Measurements from ENCODE around the gene GJA3. TPM values are rescaled to one million over a fixed set of nuclear protein-coding genes. Genes with fewer than 3 reads are reported as not detected.
"Not testable (repeated sequence)": the region's sequence is repeated elsewhere in the genome, so short reads cannot be mapped to it uniquely, and the experiment has no call there.

Gene GJA3
- polyA plus RNA-seq, 3 donors from 2014 or later, result not detected

DNA sequence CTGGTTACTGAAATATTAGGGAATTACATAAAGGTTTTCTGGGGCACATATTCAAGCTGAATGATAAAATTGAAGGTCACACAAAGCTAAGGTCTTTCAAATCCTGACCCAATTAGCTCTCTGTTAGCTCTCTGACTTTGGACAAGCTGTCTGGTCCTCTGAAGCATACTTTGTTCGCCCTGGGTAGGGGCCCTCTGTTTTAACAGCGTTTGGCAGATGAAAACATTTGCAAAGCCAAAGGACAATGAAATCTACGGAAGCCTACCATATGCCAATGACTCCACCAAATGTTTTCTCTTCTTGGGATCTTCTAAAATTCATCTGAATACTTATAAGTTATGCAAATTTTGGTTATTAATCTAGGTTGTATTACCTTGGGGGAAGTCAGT is 14.5 kb upstream of the GJA3 start:
- Mint-ChIP-seq H3K9me3 (no peaks in the 10 kb centered on the region), H3K4me1 (no peaks in the 10 kb centered on the region), H3K27me3 (ENCODE audit: low read depth in 3 of 3) (peaks cover 7 to 24% (median 16%) of the 10 kb centered on the region in 3 donors), H3K27ac (no peak overlapping the region), H3K36me3 (no peaks in the 10 kb centered on the region), H3K4me3 (no peak overlapping the region)
- DNase-seq, result no peak

DNA sequence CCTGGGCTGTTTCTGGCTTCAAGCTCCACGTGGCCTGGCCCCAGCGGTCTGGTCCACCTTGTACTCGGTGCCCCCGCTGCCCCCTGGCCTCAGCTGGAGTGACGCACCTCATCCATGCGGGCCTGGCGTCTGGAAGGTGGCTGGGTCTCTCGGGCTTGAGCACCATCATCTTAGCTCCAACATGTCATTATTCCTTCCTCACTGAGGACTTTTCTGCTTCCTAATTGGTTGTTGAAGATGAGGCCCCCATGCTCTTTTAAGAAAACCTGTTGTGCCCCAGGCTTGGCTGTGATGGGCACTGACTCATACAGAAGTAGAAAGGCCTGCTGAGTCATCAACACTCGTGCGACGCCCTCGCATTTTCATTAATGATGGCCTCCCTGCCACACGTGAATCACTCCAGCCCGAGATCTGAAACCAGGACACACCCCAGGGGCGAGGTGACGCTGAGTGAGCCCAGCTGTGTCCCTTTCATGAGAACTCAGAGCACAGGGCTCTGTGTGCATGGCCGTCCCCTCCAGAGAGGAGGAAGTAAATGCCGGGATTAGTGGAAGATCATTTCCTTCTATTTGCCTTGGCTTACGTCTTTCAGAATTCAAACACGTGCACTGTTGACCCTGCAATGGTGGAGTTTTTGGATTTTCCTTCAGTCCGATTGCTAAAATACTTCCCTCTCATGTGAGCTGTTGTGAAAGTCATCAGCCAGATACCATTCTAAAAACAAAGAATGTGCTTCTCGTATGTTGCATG is 14.0 kb upstream of the GJA3 start:
- Mint-ChIP-seq H3K4me1 (no peaks in the 10 kb centered on the region), H3K27me3 (ENCODE audit: low read depth in 3 of 3) (peaks cover 7 to 24% (median 17%) of the 10 kb centered on the region in 3 donors), H3K27ac (no peak overlapping the region), H3K4me3 (no peak overlapping the region), H3K9me3 (no peaks in the 10 kb centered on the region), H3K36me3 (no peaks in the 10 kb centered on the region)
- DNase-seq, result no peak

DNA sequence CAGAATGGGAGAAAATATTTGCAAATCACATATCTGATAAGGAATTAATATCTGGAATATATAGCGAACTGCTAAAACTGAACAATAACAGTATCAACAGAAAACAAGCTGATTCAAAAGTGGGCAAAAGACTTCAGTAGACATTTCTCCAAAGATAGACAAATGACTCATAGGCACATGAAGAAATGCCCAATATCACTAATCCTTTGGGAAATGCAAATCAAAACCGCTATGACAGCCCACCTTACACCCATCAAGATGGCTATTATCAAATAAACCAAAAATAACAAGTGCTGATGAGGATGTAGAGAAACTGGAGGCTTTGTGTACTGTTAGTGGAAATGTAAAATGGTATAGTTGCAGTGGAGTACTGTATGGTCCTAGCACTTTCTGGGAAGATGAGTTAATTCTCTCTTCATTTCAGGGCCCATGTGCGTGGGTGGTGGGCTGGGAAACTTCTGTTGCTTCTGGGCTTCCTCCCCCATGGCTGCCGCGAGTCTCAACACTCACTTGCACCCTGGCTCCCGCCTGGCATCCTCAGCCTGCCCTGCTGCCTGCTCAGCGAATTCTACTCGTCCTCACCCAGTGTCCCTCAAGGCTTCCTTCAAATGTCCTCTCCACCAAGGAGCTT is 12.4 kb upstream of the GJA3 start:
- no peaks in the 10 kb centered on the region for H3K9me3 Mint-ChIP-seq
- H3K36me3 Mint-ChIP-seq, result no peaks in the 10 kb centered on the region
- no peak for DNase-seq
- peaks cover 4 to 22% (median 12%) of the 10 kb centered on the region in 3 donors for H3K27me3 Mint-ChIP-seq (ENCODE audit: low read depth in 3 of 3)
- no peak overlapping the region for H3K4me3 Mint-ChIP-seq
- no peaks in the 10 kb centered on the region for H3K4me1 Mint-ChIP-seq
- no peak overlapping the region for H3K27ac Mint-ChIP-seq

DNA sequence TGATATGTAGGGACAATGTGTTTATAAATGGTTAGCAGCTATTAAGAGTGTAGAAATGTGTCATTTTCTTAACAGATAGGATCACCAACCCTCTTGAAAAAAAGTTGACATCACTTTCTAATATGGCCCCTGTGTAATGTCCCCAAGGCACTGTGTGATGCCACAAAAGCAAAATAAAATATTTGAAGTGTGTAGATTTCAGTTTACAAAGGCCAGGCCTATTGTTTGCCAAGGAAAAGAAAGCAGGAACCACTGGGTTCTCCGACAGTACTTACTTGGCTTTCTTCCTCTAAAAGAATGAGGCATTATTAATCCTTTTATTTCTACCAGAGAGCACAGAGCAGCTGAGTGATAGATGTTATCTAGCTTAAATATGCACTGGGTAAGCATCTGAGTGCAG is 10.5 kb upstream of the GJA3 start:
- no peak for DNase-seq
- Mint-ChIP-seq H3K9me3 (no peaks in the 10 kb centered on the region), H3K27me3 (ENCODE audit: low read depth in 3 of 3) (peaks cover 7 to 25% (median 11%) of the 10 kb centered on the region in 3 donors), H3K36me3 (no peaks in the 10 kb centered on the region), H3K4me3 (no peak overlapping the region), H3K27ac (no peak overlapping the region), H3K4me1 (no peaks in the 10 kb centered on the region)

DNA sequence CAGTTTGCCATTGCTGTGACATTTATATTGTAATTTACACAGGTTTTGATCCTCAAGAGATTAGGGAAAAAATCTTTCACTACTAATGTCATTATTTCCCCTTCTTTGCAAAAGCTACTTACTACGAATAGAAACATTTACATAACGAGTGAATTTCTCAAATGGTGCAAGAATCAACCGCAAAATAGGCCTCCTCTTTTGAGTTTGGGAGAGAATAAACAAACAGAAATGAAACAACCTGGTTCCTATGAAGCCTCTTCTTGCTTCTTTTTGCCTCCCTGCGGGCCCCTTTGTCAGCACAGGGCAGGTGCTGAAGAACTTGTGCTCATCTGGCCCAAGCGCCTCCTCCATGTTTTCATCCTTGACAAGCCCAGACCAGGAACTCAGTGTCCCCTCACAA is 10.1 kb upstream of the GJA3 start:
- Mint-ChIP-seq H3K4me1 (no peaks in the 10 kb centered on the region), H3K27me3 (ENCODE audit: low read depth in 3 of 3) (peaks cover 7 to 28% (median 10%) of the 10 kb centered on the region in 3 donors), H3K36me3 (no peaks in the 10 kb centered on the region), H3K27ac (no peak overlapping the region), H3K4me3 (no peak overlapping the region), H3K9me3 (no peaks in the 10 kb centered on the region)
- DNase-seq, result no peak

DNA sequence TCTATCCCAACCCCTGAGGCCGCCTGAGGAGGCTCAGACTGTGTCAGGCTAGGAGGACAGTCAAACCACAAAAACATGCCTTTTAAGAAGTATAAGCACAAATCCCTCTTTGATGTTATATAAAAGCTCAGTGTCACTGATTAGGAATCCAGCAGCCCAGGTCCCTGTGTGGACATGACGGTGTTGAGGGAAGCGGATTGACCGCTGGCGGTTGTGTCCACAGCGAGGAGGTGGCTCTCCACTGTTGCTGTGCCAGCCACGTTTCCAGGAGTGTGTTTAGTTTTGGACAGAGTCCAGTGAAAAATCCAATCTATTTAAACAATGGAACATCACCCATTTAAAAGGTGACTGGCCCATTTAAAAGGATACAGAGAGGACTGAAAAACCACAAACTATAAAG is 7.5 kb upstream of the GJA3 start:
- DNase-seq, result no peak
- Mint-ChIP-seq H3K4me1 (no peaks in the 10 kb centered on the region), H3K9me3 (no peaks in the 10 kb centered on the region), H3K27ac (no peak overlapping the region), H3K27me3 (ENCODE audit: low read depth in 3 of 3) (peaks cover 3 to 21% (median 7%) of the 10 kb centered on the region in 3 donors), H3K36me3 (no peaks in the 10 kb centered on the region), H3K4me3 (no peak overlapping the region)

DNA sequence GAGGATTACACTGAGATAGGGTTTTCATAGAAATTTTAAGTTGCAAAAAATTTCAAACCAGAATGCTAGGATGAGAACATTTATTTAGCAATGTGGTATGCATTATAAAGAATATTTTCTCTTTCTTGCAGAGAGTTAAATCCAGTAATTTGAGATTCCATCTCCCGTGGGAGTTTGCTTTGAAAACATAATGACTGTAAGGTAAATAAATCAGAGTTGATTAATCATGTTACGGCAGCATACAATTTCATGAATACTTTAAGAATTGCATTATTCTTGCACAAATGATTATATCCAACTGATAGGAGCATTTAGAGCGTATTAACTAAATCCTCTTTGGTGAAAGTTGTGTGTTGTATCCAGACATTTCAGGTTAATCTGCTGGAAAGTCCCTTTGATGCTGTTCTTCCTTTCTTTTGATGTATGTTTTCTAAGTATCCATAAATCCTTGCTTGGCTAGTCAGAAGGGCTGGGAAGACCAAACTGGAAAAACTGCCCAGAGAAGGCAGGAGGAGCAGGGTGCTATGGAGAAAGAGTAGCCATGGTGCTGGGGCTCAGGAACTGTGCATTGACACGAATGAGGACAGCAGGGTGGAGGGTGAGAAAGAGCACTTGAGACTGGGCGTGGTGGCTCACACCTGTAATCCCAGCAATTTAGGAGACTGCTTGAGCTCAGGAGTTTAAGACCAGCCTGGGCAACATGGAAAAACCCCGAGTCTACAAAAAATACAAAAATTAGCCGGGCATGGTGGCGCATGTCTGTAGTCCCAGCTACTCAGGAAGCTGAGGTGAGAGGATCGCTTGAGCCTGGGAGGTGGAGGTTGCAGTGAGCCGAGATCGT is 4.8 kb upstream of the GJA3 start:
- Mint-ChIP-seq H3K36me3 (no peaks in the 10 kb centered on the region), H3K4me3 (no peak overlapping the region), H3K4me1 (peaks cover 0 to 6% of the 10 kb centered on the region in 2 donors), H3K9me3 (no peaks in the 10 kb centered on the region), H3K27ac (no peak overlapping the region), H3K27me3 (ENCODE audit: low read depth in 3 of 3) (peaks cover 5 to 24% (median 9%) of the 10 kb centered on the region in 3 donors)
- DNase-seq, result no peak

DNA sequence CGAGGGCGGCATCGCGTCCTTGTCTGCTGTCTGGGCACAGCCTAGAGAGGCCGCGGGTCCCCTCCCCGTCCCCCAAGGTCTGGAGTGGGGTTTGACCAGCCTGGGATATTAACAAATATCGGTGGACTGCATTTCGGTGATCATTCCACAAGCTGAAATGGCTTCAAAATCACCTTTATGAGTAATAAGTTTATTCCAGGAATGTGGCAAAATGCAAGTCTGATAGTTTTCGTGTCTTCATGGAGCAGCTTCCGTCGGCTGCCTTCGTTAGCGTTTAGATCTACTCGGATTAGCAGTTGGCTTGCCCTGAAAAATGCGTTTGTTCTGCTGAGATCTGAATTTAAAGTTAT is 1.1 kb upstream of the GJA3 start:
- no peak for DNase-seq
- H3K9me3 Mint-ChIP-seq, result peaks cover 0 to 3% (median 0%) of the 10 kb centered on the region in 6 donors

DNA sequence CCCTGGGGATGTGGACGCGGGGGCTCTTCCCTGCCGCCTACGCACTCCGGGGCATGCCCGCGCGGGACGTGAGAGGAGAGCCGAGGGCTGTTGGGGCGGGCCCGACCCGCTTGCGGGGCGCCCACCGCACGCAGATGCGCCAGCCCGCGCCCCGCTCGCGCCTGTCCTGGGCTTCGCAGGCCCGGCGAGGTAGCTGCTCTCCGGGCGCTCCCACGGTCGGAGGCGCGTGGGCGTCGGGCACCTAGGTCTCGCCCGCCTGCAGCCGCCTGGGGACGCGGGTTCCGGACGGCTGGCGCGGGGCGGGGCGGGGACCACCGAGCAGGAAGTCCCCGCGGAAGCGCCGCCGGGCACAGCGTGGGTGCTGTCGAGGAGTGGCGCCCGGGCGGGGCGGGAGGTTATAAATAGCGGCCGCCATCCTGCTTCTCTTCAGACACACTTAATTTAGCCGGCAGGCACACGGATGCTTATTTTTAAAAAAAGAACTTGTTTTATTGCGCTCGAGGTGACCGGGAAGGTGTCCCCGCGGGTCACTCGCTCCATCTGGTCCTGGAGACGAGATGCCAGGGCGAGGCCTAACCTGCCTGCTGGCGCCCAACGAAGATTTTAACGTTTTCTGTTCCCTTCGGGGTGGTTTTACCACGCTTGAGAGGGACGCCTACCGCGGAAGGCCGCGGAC is 561 bp upstream of the GJA3 start:
- peak; percentile 24 to 39 (median 28) for DNase-seq
- Mint-ChIP-seq H3K36me3 (no peaks in the 10 kb centered on the region), H3K9me3 (peaks cover 0 to 3% (median 0%) of the 10 kb centered on the region in 6 donors), H3K4me1 (peaks cover 8 to 13% of the 10 kb centered on the region in 2 donors), H3K4me3 (peak overlapping the region; percentile 40 to 80 (median 64)), H3K27ac (no peak overlapping the region), H3K27me3 (ENCODE audit: low read depth in 3 of 3) (peaks cover 9 to 24% (median 12%) of the 10 kb centered on the region in 3 donors)

More for the DNA sequence above, 1.1 kb upstream of the GJA3 start:
- Mint-ChIP-seq H3K4me1 (peaks cover 8 to 13% of the 10 kb centered on the region in 2 donors), H3K36me3 (no peaks in the 10 kb centered on the region), H3K4me3 (peak overlapping the region; percentile 40 to 80 (median 64)), H3K27me3 (ENCODE audit: low read depth in 3 of 3) (peaks cover 11 to 26% (median 12%) of the 10 kb centered on the region in 3 donors), H3K27ac (no peak overlapping the region)

DNA sequence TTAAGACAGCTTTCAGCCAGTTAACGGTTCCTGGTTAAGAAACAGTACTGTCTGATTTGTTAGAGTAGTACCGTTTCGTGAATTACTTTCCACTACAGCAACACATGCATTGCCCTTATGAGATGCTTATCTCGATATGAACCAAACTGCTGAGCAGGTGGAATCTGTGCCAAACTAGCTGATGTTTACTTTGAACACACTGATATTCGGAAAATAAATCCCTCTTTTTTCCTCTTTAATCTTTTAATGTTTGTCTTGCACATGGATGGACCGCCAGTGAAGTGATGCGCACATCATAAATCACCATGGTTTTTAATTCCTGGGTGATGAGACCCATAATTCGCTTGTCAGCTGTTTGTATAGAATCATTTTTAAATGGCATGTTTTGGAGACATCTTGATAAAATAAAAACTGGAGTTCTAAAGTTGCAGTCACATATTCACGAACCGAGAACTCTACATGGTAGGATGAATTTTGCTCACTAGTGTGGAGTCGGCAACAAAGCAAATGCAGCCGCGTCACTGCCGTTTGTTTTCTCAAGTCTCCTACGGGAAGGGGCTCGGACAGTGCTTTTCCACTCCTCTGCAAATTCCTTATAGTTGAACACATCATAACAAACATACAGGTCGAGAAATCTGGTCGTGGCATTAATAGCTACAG is 1.1 kb downstream of the GJA3 start:
- Mint-ChIP-seq H3K4me1 (peaks cover 8 to 13% of the 10 kb centered on the region in 2 donors), H3K27me3 (ENCODE audit: low read depth in 3 of 3) (peaks cover 10 to 20% (median 12%) of the 10 kb centered on the region in 3 donors), H3K36me3 (no peaks in the 10 kb centered on the region), H3K27ac (no peak overlapping the region), H3K4me3 (peak overlapping the region; percentile 65 to 81 (median 77)), H3K9me3 (peaks cover 0 to 3% (median 0%) of the 10 kb centered on the region in 6 donors)
- DNase-seq, result no peak

DNA sequence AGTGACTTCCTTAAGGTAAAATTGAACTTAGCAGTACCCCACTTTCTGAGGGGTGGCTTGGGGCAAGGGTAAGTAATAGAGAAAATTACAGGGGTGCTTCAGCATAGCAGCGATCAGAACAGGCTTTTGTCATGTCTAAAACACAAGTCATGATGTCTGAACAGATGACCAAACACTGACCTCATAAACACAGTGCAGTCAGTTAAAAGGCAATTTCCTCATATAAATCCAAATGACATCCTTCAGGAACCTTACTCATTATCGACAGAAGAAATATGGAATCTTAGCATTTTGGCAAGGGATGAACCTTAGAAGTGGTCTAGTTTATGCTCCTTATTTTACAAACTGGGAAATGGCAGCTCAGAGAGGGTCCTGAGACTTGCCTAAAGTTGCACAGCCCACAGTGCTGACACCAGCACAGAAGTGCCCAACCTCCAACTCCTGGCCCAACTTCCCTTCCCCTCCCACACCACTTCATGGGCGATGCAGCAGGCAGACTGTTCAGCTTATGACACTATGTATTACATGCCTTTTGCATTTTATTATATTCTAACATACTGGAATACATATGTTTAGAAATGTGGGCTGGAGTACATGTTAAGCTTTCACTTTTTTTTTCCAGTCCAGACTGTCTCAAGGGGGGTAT is 3.6 kb downstream of the GJA3 start:
- H3K27me3 Mint-ChIP-seq (ENCODE audit: low read depth in 3 of 3), result peaks cover 12 to 28% (median 16%) of the 10 kb centered on the region in 3 donors
- no peaks in the 10 kb centered on the region for H3K36me3 Mint-ChIP-seq
- DNase-seq, result no peak
- no peak overlapping the region for H3K4me3 Mint-ChIP-seq
- H3K27ac Mint-ChIP-seq, result no peak overlapping the region
- H3K4me1 Mint-ChIP-seq, result peaks cover 8 to 13% of the 10 kb centered on the region in 2 donors
- H3K9me3 Mint-ChIP-seq, result peaks cover 0 to 3% (median 0%) of the 10 kb centered on the region in 6 donors

DNA sequence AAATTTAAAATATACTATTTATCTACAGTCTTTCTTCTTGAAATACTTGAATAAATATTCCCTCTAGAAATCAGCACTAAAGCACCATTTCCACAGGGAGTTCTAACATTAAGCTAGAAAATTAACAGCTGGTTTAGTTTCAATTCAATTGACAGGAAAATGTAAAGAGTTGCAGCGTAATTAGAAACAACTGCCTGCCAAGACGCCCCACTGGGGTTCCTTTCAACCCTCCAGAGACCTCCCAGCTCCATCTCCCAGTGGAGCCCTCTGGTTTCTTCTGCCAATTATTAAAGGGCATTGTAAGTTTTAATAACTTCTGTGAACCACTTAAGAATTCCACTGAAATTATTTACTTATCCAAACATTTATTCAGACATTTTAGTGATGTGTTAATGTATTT is 4.2 kb downstream of the GJA3 start:
- Mint-ChIP-seq H3K9me3 (peaks cover 0 to 3% (median 0%) of the 10 kb centered on the region in 6 donors), H3K27ac (no peak overlapping the region), H3K27me3 (ENCODE audit: low read depth in 3 of 3) (peaks cover 12 to 23% (median 16%) of the 10 kb centered on the region in 3 donors), H3K4me1 (peaks cover 8% of the 10 kb centered on the region in 2 donors), H3K4me3 (no peak overlapping the region), H3K36me3 (no peaks in the 10 kb centered on the region)
- DNase-seq, result no peak

DNA sequence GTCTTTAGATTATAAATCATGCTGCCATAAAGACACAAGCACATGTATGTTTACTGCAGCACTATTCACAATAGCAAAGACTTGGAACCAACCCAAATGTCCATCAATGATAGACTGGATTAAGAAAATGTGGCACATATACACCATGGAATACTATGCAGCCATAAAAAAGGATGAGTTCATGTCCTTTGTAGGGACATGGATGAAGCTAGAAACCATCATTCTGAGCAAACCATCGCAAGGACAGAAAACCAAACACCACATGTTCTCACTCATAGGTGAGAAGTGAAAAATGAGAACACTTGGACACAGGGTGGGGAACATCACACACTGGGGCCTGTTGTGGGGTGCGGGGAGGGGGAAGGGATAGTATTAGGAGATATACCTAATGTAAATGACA is 7.6 kb downstream of the GJA3 start:
- peaks cover 8 to 16% (median 11%) of the 10 kb centered on the region in 3 donors for H3K27me3 Mint-ChIP-seq (ENCODE audit: low read depth in 3 of 3)
- not testable (repeated sequence) for H3K27ac Mint-ChIP-seq, H3K4me1 Mint-ChIP-seq, DNase-seq, H3K36me3 Mint-ChIP-seq, H3K4me3 Mint-ChIP-seq, H3K9me3 Mint-ChIP-seq

Measured in immature natural killer cell (primary cell).